Loucy (cell line): ENCODE measurements around the gene PON2.

Source experiments
- H2AFZ ChIP-seq: fragments of 200-600 bp; sonication (generic); 2 replicates; pipeline ENCODE4 v1.6.0; 2016; ENCODE audit warnings: antibody characterized with exemption, mild to moderate bottlenecking, low read length, moderate library complexity
- H3F3A ChIP-seq: fragments of 200-600 bp; 2 replicates; pipeline ENCODE4 v1.6.0; 2016; ENCODE audit warnings: antibody characterized with exemption, low read depth, mild to moderate bottlenecking
- H3K27me3 ChIP-seq: fragments of 200-600 bp; sonication (generic); 2 replicates; pipeline ENCODE4 v1.6.1; 2014; ENCODE audit warnings: low read length, mild to moderate bottlenecking; ENCODE audit not compliant: insufficient read depth, poor library complexity, severe bottlenecking
- H3K36me3 ChIP-seq: fragments of 200-600 bp; sonication (generic); 2 replicates; pipeline ENCODE4 v1.6.1; 2016; ENCODE audit warnings: low read length; ENCODE audit not compliant: insufficient read depth
- H3K4me1 ChIP-seq: fragments of 200-600 bp; sonication (generic); 2 replicates; pipeline ENCODE4 v1.5.1; 2014; ENCODE audit warnings: low read length, mild to moderate bottlenecking; ENCODE audit not compliant: insufficient read depth, poor library complexity, severe bottlenecking
- H3K4me2 ChIP-seq: fragments of 200-600 bp; sonication (generic); 2 replicates; pipeline ENCODE4 v1.6.0; 2014; ENCODE audit warnings: antibody characterized with exemption, low read length, low read depth, mild to moderate bottlenecking; ENCODE audit not compliant: poor library complexity, severe bottlenecking
- H3K4me3 ChIP-seq: fragments of 200-600 bp; sonication (generic); 2 replicates; pipeline ENCODE4 v1.5.1; 2014; ENCODE audit warnings: low read length, mild to moderate bottlenecking, mixed read lengths; ENCODE audit not compliant: poor library complexity, severe bottlenecking
- H3K79me2 ChIP-seq: fragments of 200-600 bp; sonication (generic); 2 replicates; pipeline ENCODE4 v1.6.1; 2014; ENCODE audit warnings: low read length; ENCODE audit not compliant: insufficient read depth
- H3K9ac ChIP-seq: fragments of 200-600 bp; sonication (generic); 2 replicates; pipeline ENCODE4 v1.6.0; 2014; ENCODE audit warnings: mild to moderate bottlenecking, low read depth, low read length, moderate library complexity; ENCODE audit not compliant: poor library complexity, severe bottlenecking
- H3K9me2 ChIP-seq: fragments of 200-600 bp; sonication (generic); replicated peaks from 2 replicates; pipeline ENCODE4 v1.6.1; 2016; ENCODE audit warnings: low read depth, low read length, mixed read lengths
- H3K9me3 ChIP-seq: fragments of 200-600 bp; sonication (generic); 2 replicates; pipeline ENCODE4 v1.6.1; 2014; ENCODE audit warnings: mild to moderate bottlenecking, antibody characterized with exemption, low read length, low read depth; ENCODE audit not compliant: insufficient read depth
- H4K20me1 ChIP-seq: fragments of 200-600 bp; sonication (generic); 2 replicates; pipeline ENCODE4 v1.6.0; 2014; ENCODE audit warnings: antibody characterized with exemption, low read length, mild to moderate bottlenecking; ENCODE audit not compliant: insufficient read depth, poor library complexity, severe bottlenecking
- EZH2phosphoT487 ChIP-seq: fragments of 200-600 bp; IDR thresholded peaks from 2 replicates; pipeline ENCODE4 v1.6.1; 2018; ENCODE audit warnings: antibody characterized with exemption, mild to moderate bottlenecking, moderate library complexity, borderline replicate concordance
- TF ChIP-seq, protein P1 (sequence below): fragments of 200-600 bp; sonication (generic); conservative IDR thresholded peaks from 2 replicates; pipeline ENCODE4 v1.5.1; 2014; ENCODE audit warnings: mild to moderate bottlenecking, antibody characterized with exemption, low read length

PON2 gene

DNA sequence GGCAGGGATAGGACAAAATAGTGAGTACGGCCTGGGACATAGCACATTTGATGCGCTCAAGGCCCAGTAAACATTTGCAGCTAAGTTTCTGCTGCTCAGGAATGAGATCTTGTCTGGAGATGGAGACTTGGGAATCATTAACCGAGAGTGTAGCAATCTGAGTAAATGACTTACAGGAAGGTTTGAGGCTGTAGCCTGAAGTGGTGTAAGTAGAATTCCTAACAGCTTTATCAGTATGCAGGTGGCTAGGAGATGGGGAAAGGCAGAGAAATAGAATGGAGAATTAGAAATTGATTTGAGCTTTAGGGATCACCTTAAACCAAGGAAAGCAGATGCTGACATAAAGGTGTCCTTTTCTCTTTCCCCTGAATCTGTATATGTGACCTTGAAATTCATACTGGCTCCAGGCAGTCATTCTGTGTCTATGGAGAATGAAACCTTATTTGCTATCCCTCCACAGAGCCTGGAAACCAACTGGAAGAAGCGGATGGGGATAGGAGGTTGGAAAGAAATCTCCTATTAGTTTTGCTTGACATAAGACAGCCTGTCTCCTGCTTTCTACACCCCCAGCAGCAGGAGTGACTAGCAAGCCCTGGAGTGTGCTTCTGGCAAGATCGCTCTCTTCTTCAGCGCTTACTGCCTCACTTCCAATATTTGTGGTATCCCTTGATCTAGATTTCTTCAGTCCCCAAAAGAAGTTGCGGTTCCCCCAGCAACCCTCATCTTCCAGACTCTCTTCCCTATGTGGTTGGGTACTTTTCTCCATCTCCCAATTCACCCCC, 6.4 kb upstream of the PON2 start:
- Histone ChIP-seq H3K4me1 (no peaks in the 10 kb centered on the region), H3F3A (no peaks in the 10 kb centered on the region), H3K9ac (no peak overlapping the region), H2AFZ (no peak overlapping the region), H3K9me3 (no peaks in the 10 kb centered on the region), H3K4me2 (no peak overlapping the region), H4K20me1 (no peaks in the 10 kb centered on the region), H3K4me3 (no peak overlapping the region), H3K36me3 (no peaks in the 10 kb centered on the region), H3K79me2 (no peaks in the 10 kb centered on the region), H3K9me2 (no peaks in the 10 kb centered on the region), H3K27me3 (no peaks in the 10 kb centered on the region)
- no peak for TF ChIP-seq EZH2phosphoT487
- TF ChIP-seq, protein P1, sequence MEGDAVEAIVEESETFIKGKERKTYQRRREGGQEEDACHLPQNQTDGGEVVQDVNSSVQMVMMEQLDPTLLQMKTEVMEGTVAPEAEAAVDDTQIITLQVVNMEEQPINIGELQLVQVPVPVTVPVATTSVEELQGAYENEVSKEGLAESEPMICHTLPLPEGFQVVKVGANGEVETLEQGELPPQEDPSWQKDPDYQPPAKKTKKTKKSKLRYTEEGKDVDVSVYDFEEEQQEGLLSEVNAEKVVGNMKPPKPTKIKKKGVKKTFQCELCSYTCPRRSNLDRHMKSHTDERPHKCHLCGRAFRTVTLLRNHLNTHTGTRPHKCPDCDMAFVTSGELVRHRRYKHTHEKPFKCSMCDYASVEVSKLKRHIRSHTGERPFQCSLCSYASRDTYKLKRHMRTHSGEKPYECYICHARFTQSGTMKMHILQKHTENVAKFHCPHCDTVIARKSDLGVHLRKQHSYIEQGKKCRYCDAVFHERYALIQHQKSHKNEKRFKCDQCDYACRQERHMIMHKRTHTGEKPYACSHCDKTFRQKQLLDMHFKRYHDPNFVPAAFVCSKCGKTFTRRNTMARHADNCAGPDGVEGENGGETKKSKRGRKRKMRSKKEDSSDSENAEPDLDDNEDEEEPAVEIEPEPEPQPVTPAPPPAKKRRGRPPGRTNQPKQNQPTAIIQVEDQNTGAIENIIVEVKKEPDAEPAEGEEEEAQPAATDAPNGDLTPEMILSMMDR = no peak

DNA sequence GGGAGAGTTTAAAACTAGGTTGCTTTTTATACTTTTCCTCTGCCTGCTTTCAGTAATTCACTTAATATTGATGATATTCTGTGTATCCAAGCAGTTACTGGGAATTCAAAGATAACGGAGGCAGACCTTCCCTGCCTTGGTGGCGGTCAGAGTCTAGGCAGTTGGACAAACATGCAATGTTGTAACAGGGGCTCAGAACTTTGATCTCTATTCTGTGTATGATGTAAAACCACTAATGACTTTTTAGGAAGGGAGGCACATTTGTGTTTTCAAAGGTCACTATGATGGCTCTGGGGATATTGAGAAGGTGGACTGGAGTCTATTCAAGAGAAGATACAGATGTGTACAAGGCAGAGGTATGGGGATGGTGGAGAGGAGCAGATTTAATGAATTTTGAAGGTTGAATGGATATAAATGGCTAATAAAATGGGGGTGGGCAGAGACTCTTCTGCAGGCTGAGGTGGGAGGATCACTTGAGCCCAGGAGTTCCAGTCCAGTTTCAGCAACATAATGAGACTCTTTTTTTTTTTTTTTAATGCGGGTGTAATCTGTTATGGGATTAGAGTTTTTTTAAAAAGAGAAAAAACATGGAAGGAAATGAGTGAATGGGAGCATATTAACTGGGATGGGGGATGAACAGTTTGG, 5.7 kb upstream of the PON2 start:
- H3K9me2 ChIP-seq = no peaks in the 10 kb centered on the region
- no peak for TF ChIP-seq EZH2phosphoT487
- TF ChIP-seq, protein P1 = no peak
- no peak overlapping the region for H3K4me2 ChIP-seq
- no peak overlapping the region for H3K9ac ChIP-seq
- H3K79me2 ChIP-seq = no peaks in the 10 kb centered on the region
- H4K20me1 ChIP-seq = no peaks in the 10 kb centered on the region
- H3K4me1 ChIP-seq = no peaks in the 10 kb centered on the region
- no peaks in the 10 kb centered on the region for H3K36me3 ChIP-seq
- no peak overlapping the region for H2AFZ ChIP-seq
- H3F3A ChIP-seq = no peaks in the 10 kb centered on the region
- no peaks in the 10 kb centered on the region for H3K9me3 ChIP-seq
- H3K27me3 ChIP-seq = no peaks in the 10 kb centered on the region
- no peak overlapping the region for H3K4me3 ChIP-seq

DNA sequence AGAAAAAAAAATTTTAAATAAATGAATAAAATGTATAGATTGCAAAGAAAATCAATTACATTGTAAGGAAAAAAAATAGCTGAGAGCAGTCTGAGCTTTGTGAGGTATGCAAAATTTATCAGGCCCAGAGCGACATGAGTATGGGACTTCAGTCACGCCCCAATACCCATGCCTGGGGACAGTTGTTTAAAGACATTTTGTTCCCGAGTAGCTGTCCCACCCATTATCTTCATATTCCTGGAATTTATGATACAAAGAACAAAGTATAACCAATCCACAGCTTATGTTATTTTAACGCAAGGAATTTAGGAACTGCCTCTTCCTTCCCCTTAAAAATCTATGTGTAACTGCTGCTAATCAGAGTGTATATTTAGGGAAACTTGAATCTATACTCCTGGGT, 1.6 kb upstream of the PON2 start:
- H2AFZ ChIP-seq = no peak overlapping the region
- H3K9me2 ChIP-seq = no peaks in the 10 kb centered on the region
- no peaks in the 10 kb centered on the region for H3K79me2 ChIP-seq
- H3K27me3 ChIP-seq = no peaks in the 10 kb centered on the region
- no peaks in the 10 kb centered on the region for H3K4me1 ChIP-seq
- H3K9ac ChIP-seq = no peak overlapping the region
- no peaks in the 10 kb centered on the region for H3K36me3 ChIP-seq
- no peaks in the 10 kb centered on the region for H4K20me1 ChIP-seq
- no peaks in the 10 kb centered on the region for H3F3A ChIP-seq
- H3K9me3 ChIP-seq = no peaks in the 10 kb centered on the region
- H3K4me3 ChIP-seq = no peak overlapping the region
- no peak overlapping the region for H3K4me2 ChIP-seq
- TF ChIP-seq, protein P1 = no peak
- TF ChIP-seq EZH2phosphoT487 = no peak
